Neural progenitor cell (in vitro differentiated cells): ENCODE measurements around the gene MEI1.

ENCODE experiments used
- EZH2 ChIP-seq: fragments of 200-600 bp; sonication (generic); IDR thresholded peaks from 2 replicates; pipeline ENCODE4 v1.6.1; 2017; ENCODE audit warnings: antibody characterized with exemption, mild to moderate bottlenecking, moderate library complexity
- EZH2phosphoT487 ChIP-seq: fragments of 200-600 bp; sonication (generic); IDR thresholded peaks from 2 replicates; pipeline ENCODE4 v1.6.1; 2017; ENCODE audit warnings: antibody characterized with exemption
- TF ChIP-seq, protein P1 (sequence below): fragments of 200-600 bp; sonication (generic); IDR thresholded peaks from 2 replicates; pipeline ENCODE4 v1.5.1; 2017; ENCODE audit warnings: antibody characterized with exemption, mild to moderate bottlenecking

DNA sequence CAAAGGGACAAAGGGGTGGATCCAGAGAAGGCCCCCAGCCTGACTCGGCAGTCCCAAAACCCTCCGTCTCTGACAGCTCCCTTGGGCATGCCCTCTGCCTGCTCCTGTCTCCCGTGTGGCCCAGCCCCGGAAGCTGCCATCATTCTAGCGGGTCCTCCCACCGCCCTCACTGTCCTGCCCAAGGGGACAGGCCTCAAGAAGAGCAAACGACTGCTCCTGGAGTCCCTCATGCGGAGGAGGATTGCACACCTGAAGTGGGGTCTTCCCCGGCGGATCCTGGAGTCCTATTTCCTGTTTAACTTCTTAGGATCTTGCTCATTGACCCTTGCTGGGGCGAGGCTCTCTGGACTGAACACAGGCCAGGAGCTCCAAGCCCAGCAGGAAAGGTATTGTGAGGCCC is 2.6 kb upstream of the MEI1 start:
- TF ChIP-seq EZH2phosphoT487 (no peak), EZH2 (no peak)
- TF ChIP-seq, protein P1, sequence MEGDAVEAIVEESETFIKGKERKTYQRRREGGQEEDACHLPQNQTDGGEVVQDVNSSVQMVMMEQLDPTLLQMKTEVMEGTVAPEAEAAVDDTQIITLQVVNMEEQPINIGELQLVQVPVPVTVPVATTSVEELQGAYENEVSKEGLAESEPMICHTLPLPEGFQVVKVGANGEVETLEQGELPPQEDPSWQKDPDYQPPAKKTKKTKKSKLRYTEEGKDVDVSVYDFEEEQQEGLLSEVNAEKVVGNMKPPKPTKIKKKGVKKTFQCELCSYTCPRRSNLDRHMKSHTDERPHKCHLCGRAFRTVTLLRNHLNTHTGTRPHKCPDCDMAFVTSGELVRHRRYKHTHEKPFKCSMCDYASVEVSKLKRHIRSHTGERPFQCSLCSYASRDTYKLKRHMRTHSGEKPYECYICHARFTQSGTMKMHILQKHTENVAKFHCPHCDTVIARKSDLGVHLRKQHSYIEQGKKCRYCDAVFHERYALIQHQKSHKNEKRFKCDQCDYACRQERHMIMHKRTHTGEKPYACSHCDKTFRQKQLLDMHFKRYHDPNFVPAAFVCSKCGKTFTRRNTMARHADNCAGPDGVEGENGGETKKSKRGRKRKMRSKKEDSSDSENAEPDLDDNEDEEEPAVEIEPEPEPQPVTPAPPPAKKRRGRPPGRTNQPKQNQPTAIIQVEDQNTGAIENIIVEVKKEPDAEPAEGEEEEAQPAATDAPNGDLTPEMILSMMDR, result no peak
